Tibial nerve (tissue), 4 donors: Measurements from ENCODE around the gene TMEM161A.
"Not testable (repeated sequence)": the region's sequence is repeated elsewhere in the genome, so short reads cannot be mapped to it uniquely, and the experiment has no call there.

Source experiments
- EP300 ChIP-seq, 2 donors: sonication (generic); formaldehyde crosslinking; IDR thresholded peaks; one replicate each; pipeline ENCODE4 v1.6.1; 2017; ENCODE audit warnings: antibody characterized with exemption in 2 of 2, mild to moderate bottlenecking in 1 of 2
- POLR2A ChIP-seq, 2 donors: fragments of 450-650 bp; IDR thresholded peaks; one replicate each; pipeline ENCODE4 v1.6.1; 2017; ENCODE audit warnings: antibody characterized with exemption in 2 of 2, mild to moderate bottlenecking in 2 of 2, moderate library complexity in 2 of 2
- TF ChIP-seq, protein P1 (sequence below), 5 experiments: fragments of 200-600 bp in 3 of 5; fragments of 450-650 bp in 2 of 5; sonication (generic) in 3 of 5; IDR thresholded peaks; one replicate each; pipeline ENCODE4 v1.5.1; 2016 to 2019; ENCODE audit warnings: antibody characterized with exemption in 5 of 5, mild to moderate bottlenecking in 3 of 5, moderate library complexity in 2 of 5

DNA sequence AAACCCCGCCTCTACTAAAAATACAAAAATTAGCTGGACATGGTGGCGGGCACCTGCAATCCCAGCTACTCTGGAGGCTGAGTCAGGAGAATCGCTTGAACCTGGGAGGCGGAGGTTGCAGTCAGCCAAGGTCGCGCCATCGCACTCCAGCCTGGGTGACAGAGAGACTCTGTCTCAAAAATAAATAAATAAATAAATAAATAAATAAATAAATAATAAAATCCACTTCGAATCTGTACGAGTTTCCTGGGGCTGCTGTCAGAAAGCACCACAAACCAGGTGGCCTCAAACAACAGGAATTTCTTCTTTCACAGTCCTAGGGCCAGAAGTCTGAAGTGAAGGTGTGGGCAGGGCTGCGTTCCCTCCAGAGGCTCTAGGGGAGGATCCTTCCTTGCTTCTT, 35.7 kb downstream of the TMEM161A start:
- TF ChIP-seq POLR2A, EP300 (IDR thresholded peaks at IDR 0.05): not testable (repeated sequence)
- TF ChIP-seq, protein P1, sequence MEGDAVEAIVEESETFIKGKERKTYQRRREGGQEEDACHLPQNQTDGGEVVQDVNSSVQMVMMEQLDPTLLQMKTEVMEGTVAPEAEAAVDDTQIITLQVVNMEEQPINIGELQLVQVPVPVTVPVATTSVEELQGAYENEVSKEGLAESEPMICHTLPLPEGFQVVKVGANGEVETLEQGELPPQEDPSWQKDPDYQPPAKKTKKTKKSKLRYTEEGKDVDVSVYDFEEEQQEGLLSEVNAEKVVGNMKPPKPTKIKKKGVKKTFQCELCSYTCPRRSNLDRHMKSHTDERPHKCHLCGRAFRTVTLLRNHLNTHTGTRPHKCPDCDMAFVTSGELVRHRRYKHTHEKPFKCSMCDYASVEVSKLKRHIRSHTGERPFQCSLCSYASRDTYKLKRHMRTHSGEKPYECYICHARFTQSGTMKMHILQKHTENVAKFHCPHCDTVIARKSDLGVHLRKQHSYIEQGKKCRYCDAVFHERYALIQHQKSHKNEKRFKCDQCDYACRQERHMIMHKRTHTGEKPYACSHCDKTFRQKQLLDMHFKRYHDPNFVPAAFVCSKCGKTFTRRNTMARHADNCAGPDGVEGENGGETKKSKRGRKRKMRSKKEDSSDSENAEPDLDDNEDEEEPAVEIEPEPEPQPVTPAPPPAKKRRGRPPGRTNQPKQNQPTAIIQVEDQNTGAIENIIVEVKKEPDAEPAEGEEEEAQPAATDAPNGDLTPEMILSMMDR (IDR thresholded peaks at IDR 0.05) = not testable (repeated sequence)
